Thoracic aorta (tissue), 2 donors: ENCODE data around the gene COPG2. TPM values are rescaled to one million over a fixed set of nuclear protein-coding genes. Genes with fewer than 3 reads are reported as not detected.

Source experiments
- ATAC-seq: fragments of 150-250 bp; one replicate; pipeline ENCODE4 v1.8.0; 2017; ENCODE audit warnings: low read depth; ENCODE audit not compliant: insufficient number of reproducible peaks, low FRiP score
- DNase-seq: peaks from one replicate; pipeline ENCODE4 v3.0.0-alpha.2; 2020; ENCODE audit warnings: low spot score
- H3K27ac ChIP-seq, 2 donors: fragments of 200-600 bp; sonication (generic); 1 replicate in 1 of 2; 2 replicates in 1 of 2; pipeline ENCODE4 v1.5.1; 2016; ENCODE audit warnings: mild to moderate bottlenecking in 2 of 2, moderate library complexity in 2 of 2
- H3K27me3 ChIP-seq: fragments of 200-600 bp; sonication (generic); replicated peaks from 2 replicates; pipeline ENCODE4 v1.6.0; 2016; ENCODE audit warnings: mild to moderate bottlenecking; ENCODE audit not compliant: insufficient read depth
- H3K36me3 ChIP-seq: fragments of 200-600 bp; sonication (generic); one replicate; pipeline ENCODE4 v1.5.1; 2016
- H3K4me1 ChIP-seq, 2 donors: fragments of 200-600 bp; sonication (generic); 1 replicate in 1 of 2; 2 replicates in 1 of 2; pipeline versions ENCODE4 v1.5.1 to v1.6.0; 2016; ENCODE audit warnings: low read depth in 2 of 2, mild to moderate bottlenecking in 1 of 2; ENCODE audit not compliant: control insufficient read depth in 1 of 2
- H3K4me3 ChIP-seq: fragments of 200-600 bp; sonication (generic); 2 replicates; pipeline ENCODE4 v1.5.1; 2016; ENCODE audit warnings: mild to moderate bottlenecking
- H3K9me3 ChIP-seq: fragments of 200-600 bp; sonication (generic); 2 replicates; pipeline ENCODE4 v1.5.1; 2016
- CTCF ChIP-seq: fragments of 200-600 bp; sonication (generic); IDR thresholded peaks from one replicate; pipeline ENCODE4 v1.5.1; 2019; ENCODE audit warnings: antibody characterized with exemption
- total RNA-seq, 2 donors: library from RNA; depleted of rRNA; stranded (reverse); fragments of >200 nt; gene quantifications; one replicate each; pipeline versions ENCODE4 v1.1.0 to v1.2.3, GENCODE V29; 2016

COPG2 gene
- total RNA-seq, 2 donors from 2014 or later: 8.8 to 9.5 TPM

GRCh38 chr7:130641040-130641439, 27.5 kb downstream of the COPG2 start:
- H3K4me3 ChIP-seq: no peak overlapping the region
- H3K27ac ChIP-seq: no peak overlapping the region

GRCh38 chr7:130639388-130639787, 29.2 kb downstream of the COPG2 start:
- Histone ChIP-seq H3K4me1 (no peaks in the 10 kb centered on the region), H3K27me3 (no peaks in the 10 kb centered on the region), H3K9me3 (peaks cover 3% of the 10 kb centered on the region), H3K4me3 (no peak overlapping the region), H3K36me3 (no peaks in the 10 kb centered on the region), H3K27ac (no peak overlapping the region)
- TF ChIP-seq CTCF: no peak
- no peak for ATAC-seq
- no peak for DNase-seq

More at GRCh38 chr7:130641040-130641439, 27.5 kb downstream of the COPG2 start:
- Histone ChIP-seq H3K9me3 (no peaks in the 10 kb centered on the region), H3K36me3 (no peaks in the 10 kb centered on the region), H3K27me3 (no peaks in the 10 kb centered on the region), H3K4me1 (no peaks in the 10 kb centered on the region)
- no peak for TF ChIP-seq CTCF
- DNase-seq (no peak), ATAC-seq (no peak)

GRCh38 chr7:130632111-130632510, 36.4 kb downstream of the COPG2 start:
- TF ChIP-seq CTCF: no peak
- H3K36me3 ChIP-seq: no peaks in the 10 kb centered on the region
- H3K9me3 ChIP-seq: peaks cover 18% of the 10 kb centered on the region
- H3K4me1 ChIP-seq: no peaks in the 10 kb centered on the region
- DNase-seq: no peak
- ATAC-seq: no peak
- H3K27me3 ChIP-seq: no peaks in the 10 kb centered on the region
- H3K4me3 ChIP-seq: no peak overlapping the region
- no peak overlapping the region for H3K27ac ChIP-seq

- ATAC-seq (no peak), DNase-seq (no peak)
- H3K4me1 ChIP-seq: no peaks in the 10 kb centered on the region
- no peaks in the 10 kb centered on the region for H3K27me3 ChIP-seq
- H3K36me3 ChIP-seq: no peaks in the 10 kb centered on the region
- no peak overlapping the region for H3K4me3 ChIP-seq
- H3K9me3 ChIP-seq: peaks cover 18% of the 10 kb centered on the region
- H3K27ac ChIP-seq: no peak overlapping the region
- no peak for TF ChIP-seq CTCF
Measured at GRCh38 chr7:130628901-130629300, 39.6 kb downstream of the COPG2 start.

- no peak for TF ChIP-seq CTCF
- ATAC-seq: no peak
- Histone ChIP-seq H3K9me3 (peaks cover 18% of the 10 kb centered on the region), H3K27ac (no peak overlapping the region), H3K27me3 (no peaks in the 10 kb centered on the region), H3K4me3 (no peak overlapping the region), H3K4me1 (no peaks in the 10 kb centered on the region), H3K36me3 (no peaks in the 10 kb centered on the region)
- no peak for DNase-seq
Measured at GRCh38 chr7:130627775-130628174, 40.8 kb downstream of the COPG2 start.
